IPS-18a (cell line): ENCODE results near the gene C11orf21.

Experiments
- H3K27ac ChIP-seq: one replicate; pipeline ENCODE4 v1.5.1; 2013; ENCODE audit warnings: low read length
- H3K27me3 ChIP-seq: one replicate; pipeline ENCODE4 v1.6.1; 2013; ENCODE audit warnings: mild to moderate bottlenecking, low read length; ENCODE audit not compliant: control insufficient read depth, insufficient read depth
- H3K36me3 ChIP-seq: one replicate; pipeline ENCODE4 v1.6.1; 2013; ENCODE audit warnings: low read depth, low read length; ENCODE audit not compliant: control insufficient read depth
- H3K4me1 ChIP-seq: one replicate; pipeline ENCODE4 v1.6.1; 2013; ENCODE audit warnings: low read depth, low read length; ENCODE audit not compliant: control insufficient read depth
- H3K4me3 ChIP-seq: one replicate; pipeline ENCODE4 v1.5.1; 2013; ENCODE audit warnings: low read length
- H3K9ac ChIP-seq: one replicate; pipeline ENCODE4 v1.6.1; 2013; ENCODE audit warnings: mild to moderate bottlenecking, low read length, moderate library complexity
- H3K9me3 ChIP-seq: one replicate; pipeline ENCODE4 v1.6.1; 2013; ENCODE audit warnings: low read depth, low read length; ENCODE audit not compliant: control insufficient read depth

The C11orf21 gene

GRCh38 chr11:2298795-2299761, 2.6 kb downstream of the C11orf21 start:
- Histone ChIP-seq H3K9ac (no peak overlapping the region), H3K36me3 (no peaks in the 10 kb centered on the region), H3K27me3 (no peaks in the 10 kb centered on the region), H3K9me3 (no peaks in the 10 kb centered on the region), H3K4me3 (no peak overlapping the region), H3K27ac (no peak overlapping the region), H3K4me1 (no peaks in the 10 kb centered on the region)

GRCh38 chr11:2298131-2298794, 3.5 kb downstream of the C11orf21 start:
- H3K9ac ChIP-seq = no peak overlapping the region
- no peaks in the 10 kb centered on the region for H3K4me1 ChIP-seq
- H3K27ac ChIP-seq = no peak overlapping the region
- no peaks in the 10 kb centered on the region for H3K27me3 ChIP-seq
- no peak overlapping the region for H3K4me3 ChIP-seq
- no peaks in the 10 kb centered on the region for H3K9me3 ChIP-seq
- H3K36me3 ChIP-seq = no peaks in the 10 kb centered on the region

- Histone ChIP-seq H3K36me3 (no peaks in the 10 kb centered on the region), H3K9me3 (no peaks in the 10 kb centered on the region), H3K4me3 (no peak overlapping the region), H3K9ac (no peak overlapping the region), H3K27me3 (no peaks in the 10 kb centered on the region), H3K4me1 (no peaks in the 10 kb centered on the region), H3K27ac (no peak overlapping the region)
Measured at GRCh38 chr11:2297623-2298030, 4.1 kb downstream of the C11orf21 start.

GRCh38 chr11:2296913-2297622, 4.7 kb downstream of the C11orf21 start:
- no peaks in the 10 kb centered on the region for H3K4me1 ChIP-seq
- H3K27me3 ChIP-seq = no peaks in the 10 kb centered on the region
- H3K9ac ChIP-seq = no peak overlapping the region
- no peak overlapping the region for H3K4me3 ChIP-seq
- H3K27ac ChIP-seq = no peak overlapping the region
- no peaks in the 10 kb centered on the region for H3K36me3 ChIP-seq
- no peaks in the 10 kb centered on the region for H3K9me3 ChIP-seq

GRCh38 chr11:2295971-2296912, 5.5 kb downstream of the C11orf21 start:
- Histone ChIP-seq H3K9me3 (no peaks in the 10 kb centered on the region), H3K4me3 (no peak overlapping the region), H3K36me3 (no peaks in the 10 kb centered on the region), H3K27me3 (no peaks in the 10 kb centered on the region), H3K4me1 (no peaks in the 10 kb centered on the region), H3K27ac (no peak overlapping the region), H3K9ac (no peak overlapping the region)

GRCh38 chr11:2294926-2295290, 6.8 kb downstream of the C11orf21 start:
- peaks cover 5% of the 10 kb centered on the region for H3K27me3 ChIP-seq
- H3K4me3 ChIP-seq = no peak overlapping the region
- peaks cover 5% of the 10 kb centered on the region for H3K4me1 ChIP-seq
- no peak overlapping the region for H3K9ac ChIP-seq
- H3K27ac ChIP-seq = no peak overlapping the region
- no peaks in the 10 kb centered on the region for H3K36me3 ChIP-seq
- H3K9me3 ChIP-seq = no peaks in the 10 kb centered on the region

GRCh38 chr11:2293984-2294925, 7.5 kb downstream of the C11orf21 start:
- H3K4me1 ChIP-seq = peaks cover 5% of the 10 kb centered on the region
- peaks cover 12% of the 10 kb centered on the region for H3K27me3 ChIP-seq
- H3K4me3 ChIP-seq = no peak overlapping the region

GRCh38 chr11:2293531-2293971, 8.2 kb downstream of the C11orf21 start:
- H3K4me1 ChIP-seq = peaks cover 5% of the 10 kb centered on the region
- no peaks in the 10 kb centered on the region for H3K9me3 ChIP-seq
- no peak overlapping the region for H3K27ac ChIP-seq
- peaks cover 12% of the 10 kb centered on the region for H3K27me3 ChIP-seq
- no peak overlapping the region for H3K9ac ChIP-seq
- no peak overlapping the region for H3K4me3 ChIP-seq
- H3K36me3 ChIP-seq = no peaks in the 10 kb centered on the region

More at GRCh38 chr11:2293984-2294925, 7.5 kb downstream of the C11orf21 start:
- Histone ChIP-seq H3K36me3 (no peaks in the 10 kb centered on the region), H3K9me3 (no peaks in the 10 kb centered on the region), H3K27ac (no peak overlapping the region), H3K9ac (no peak overlapping the region)

- Histone ChIP-seq H3K4me1 (peaks cover 5% of the 10 kb centered on the region), H3K9me3 (no peaks in the 10 kb centered on the region), H3K9ac (no peak overlapping the region), H3K27ac (no peak overlapping the region), H3K4me3 (no peak overlapping the region), H3K36me3 (no peaks in the 10 kb centered on the region), H3K27me3 (peaks cover 12% of the 10 kb centered on the region)
Measured at GRCh38 chr11:2290351-2290841, 11.3 kb downstream of the C11orf21 start.

- no peaks in the 10 kb centered on the region for H3K9me3 ChIP-seq
- H3K9ac ChIP-seq = no peak overlapping the region
- no peaks in the 10 kb centered on the region for H3K36me3 ChIP-seq
- H3K4me3 ChIP-seq = no peak overlapping the region
- H3K27me3 ChIP-seq = peaks cover 12% of the 10 kb centered on the region
- H3K4me1 ChIP-seq = peaks cover 5% of the 10 kb centered on the region
- no peak overlapping the region for H3K27ac ChIP-seq
Measured at GRCh38 chr11:2289859-2290258, 11.9 kb downstream of the C11orf21 start.
